GM11168 (cell line): Measurements from ENCODE around the gene TSPAN6.

Source experiments
- in situ Hi-C: fragments of 300-500 bp; cut with MboI; formaldehyde crosslinking; loops from one replicate; pipeline ENCODE4 v1.12.0; 2022; ENCODE audit warnings: low sequenced_read_pairs; ENCODE audit not compliant: unreplicated experiment

Gene TSPAN6

DNA sequence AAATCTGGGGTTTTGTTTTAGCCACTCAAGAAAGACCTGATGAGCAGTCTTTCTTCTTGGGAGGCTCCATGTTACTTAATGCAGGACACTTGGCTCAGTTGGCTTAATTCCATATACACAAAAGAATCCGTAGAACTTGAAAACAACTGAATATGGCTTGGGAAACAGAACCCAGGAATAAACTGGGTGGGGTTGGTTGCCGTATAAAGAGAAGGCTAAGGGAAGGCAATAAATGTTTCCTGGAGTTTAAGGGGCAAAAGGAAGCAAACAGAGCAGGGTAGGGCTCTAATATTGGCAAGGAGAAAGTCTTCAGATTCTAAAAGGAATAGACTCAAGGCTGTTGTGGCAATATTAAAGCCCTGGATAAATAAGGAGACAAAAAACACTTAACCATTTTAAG, 43.5 kb downstream of the TSPAN6 start:
- in situ Hi-C loops = no loop called here

DNA sequence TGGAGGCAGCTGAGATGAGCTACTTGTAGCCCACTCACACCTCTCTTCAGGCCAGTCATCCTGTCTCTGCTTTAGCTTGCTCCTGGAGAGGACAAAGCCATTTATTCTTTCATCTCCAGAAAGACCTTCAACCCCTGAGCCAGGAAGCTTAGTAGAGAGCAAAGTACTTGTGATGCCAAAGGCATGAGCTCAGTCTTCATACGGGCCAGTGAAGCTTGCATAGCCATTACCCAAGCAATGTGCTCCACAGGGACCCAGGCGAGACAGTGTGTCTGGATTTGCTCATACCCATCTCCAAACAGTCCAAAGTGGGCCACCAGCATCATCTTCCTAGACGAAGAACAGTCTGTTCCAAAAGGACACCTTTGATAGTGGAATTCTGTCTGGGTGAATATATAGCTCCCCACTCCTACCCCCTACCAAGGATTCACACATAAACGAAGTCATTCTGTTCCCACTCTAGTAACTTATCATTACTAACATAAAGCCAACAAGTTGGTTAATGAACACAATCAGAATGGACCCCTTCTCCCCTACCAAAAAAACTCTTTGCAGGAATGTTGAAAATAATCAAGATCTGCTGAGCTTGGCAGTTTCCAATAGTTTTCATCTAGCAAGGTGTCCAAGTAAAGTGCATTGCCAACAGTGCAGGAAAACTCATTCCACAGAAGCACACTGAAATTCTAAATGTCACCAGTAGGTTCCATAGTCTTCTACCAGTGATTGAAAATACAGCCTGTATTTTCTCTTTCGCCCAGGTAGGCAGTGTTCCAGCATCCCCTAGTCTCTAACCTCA, 45.2 kb downstream of the TSPAN6 start:
- in situ Hi-C loops = no loop called here

- in situ Hi-C loops = no loop called here
Observed at GRCh38 chrX:100587861-100588260, 48.7 kb downstream of the TSPAN6 start.

DNA sequence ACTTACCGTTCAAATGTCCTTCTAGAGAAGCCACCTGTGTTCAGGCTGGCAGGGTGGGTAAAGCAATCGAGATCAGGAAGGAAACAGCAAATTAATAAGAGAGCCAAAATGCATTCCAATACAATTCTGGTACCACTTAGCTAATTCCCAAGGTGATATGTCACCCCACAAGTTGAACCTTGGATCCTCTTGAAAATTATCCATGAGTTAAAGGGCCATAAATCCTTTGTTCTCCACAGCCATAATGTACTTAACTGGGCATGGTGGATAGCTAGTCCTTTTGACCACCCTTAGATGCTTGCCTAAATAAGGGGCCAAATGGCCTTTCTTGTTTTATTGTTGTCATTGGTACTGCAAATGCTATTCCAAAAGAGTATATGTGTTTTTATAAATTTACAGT, 49.9 kb downstream of the TSPAN6 start:
- in situ Hi-C loops = no loop called here

GRCh38 chrX:100584611-100585010, 52.0 kb downstream of the TSPAN6 start, which contains the start of gene TNMD:
Gene TNMD, plus strand, starts transcription at chrX:100584936. Its CDS starts 83 bp downstream, at chrX:100585019.
- in situ Hi-C loops = no loop called here
